ENCODE data around the gene NIF3L1.

NIF3L1 gene

GRCh38 chr2:200888704-200889625 is at the start of gene NIF3L1, which contains the start of gene PPIL3:
TSS of gene NIF3L1 (plus strand) at chr2:200889371. CDS start at chr2:200891944, 2,573 bp downstream.
TSS of gene PPIL3 (minus strand) at chr2:200889077. CDS start at chr2:200887615, 1,462 bp downstream.
- TF ChIP-seq CTCF (IDR thresholded peaks at IDR 0.05; ENCODE audit: low read depth, low read length) = no peak
- DNase-seq (ENCODE audit: extremely low read depth, low read depth) = peak; percentile 89

GRCh38 chr2:200839513-200839912 is 49.7 kb upstream of the NIF3L1 start:
- DNase-seq (ENCODE audit: extremely low read depth, low read depth) = no peak
- TF ChIP-seq CTCF (IDR thresholded peaks at IDR 0.05; ENCODE audit: low read depth, low read length) = no peak

- no peak for TF ChIP-seq CTCF (IDR thresholded peaks at IDR 0.05; ENCODE audit: low read depth, low read length)
- no peak for DNase-seq (ENCODE audit: extremely low read depth, low read depth)
These were observed 44.9 kb upstream of the NIF3L1 start for GRCh38 chr2:200843993-200844948.

- TF ChIP-seq CTCF (IDR thresholded peaks at IDR 0.05; ENCODE audit: low read depth, low read length) = no peak
These were observed 44.0 kb upstream of the NIF3L1 start for GRCh38 chr2:200845194-200845593.

GRCh38 chr2:200845669-200846325 is 43.4 kb upstream of the NIF3L1 start:
- no peak for TF ChIP-seq CTCF (IDR thresholded peaks at IDR 0.05; ENCODE audit: low read depth, low read length)
- DNase-seq (ENCODE audit: extremely low read depth, low read depth) = no peak

More at GRCh38 chr2:200845194-200845593, 44.0 kb upstream of the NIF3L1 start:
- DNase-seq (ENCODE audit: extremely low read depth, low read depth) = no peak

GRCh38 chr2:200847269-200847668 is 41.9 kb upstream of the NIF3L1 start:
- DNase-seq (ENCODE audit: extremely low read depth, low read depth) = no peak

More at GRCh38 chr2:200847269-200847668, 41.9 kb upstream of the NIF3L1 start:
- TF ChIP-seq CTCF (IDR thresholded peaks at IDR 0.05; ENCODE audit: low read depth, low read length) = no peak
